ENCODE results near the gene HP1BP3.

DNA sequence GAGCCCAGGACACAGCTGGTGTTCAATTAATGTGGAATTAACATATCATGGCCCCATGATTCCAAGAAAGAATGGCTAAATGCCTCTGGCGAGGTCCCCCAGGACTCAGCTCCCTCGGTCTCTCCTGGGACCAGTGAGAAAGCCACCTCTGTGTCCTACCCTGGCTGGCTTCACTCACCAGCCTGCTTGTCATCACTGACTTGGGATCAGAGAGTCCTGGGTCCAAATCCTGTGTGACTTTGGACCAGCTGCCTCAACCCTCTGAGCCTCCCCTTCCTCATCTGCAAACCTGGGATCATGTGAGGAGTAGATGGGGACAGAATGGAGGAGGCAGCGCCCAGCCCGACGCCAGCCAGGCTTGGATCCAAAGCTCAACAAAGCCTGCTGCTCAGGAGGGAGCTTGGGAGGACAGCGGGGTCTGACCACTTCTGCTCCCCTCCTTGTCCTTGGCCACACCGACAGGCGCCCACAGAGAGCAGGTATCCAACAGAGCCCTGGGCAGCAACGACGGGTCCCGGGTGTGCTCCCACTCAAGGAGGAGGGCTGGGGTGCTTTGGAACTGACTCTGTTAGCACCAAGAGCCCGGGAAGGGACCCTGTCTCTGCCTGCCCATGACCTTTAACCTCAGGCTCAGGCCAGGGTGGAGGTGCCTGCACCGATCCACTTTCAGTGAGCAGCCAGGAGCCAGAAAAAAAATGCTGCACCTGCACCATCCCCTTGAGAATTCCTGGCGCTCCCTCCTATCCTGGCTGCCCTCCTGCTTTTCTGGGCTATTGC lies 57.8 kb downstream of the HP1BP3 start:
- TF ChIP-seq, protein P1, sequence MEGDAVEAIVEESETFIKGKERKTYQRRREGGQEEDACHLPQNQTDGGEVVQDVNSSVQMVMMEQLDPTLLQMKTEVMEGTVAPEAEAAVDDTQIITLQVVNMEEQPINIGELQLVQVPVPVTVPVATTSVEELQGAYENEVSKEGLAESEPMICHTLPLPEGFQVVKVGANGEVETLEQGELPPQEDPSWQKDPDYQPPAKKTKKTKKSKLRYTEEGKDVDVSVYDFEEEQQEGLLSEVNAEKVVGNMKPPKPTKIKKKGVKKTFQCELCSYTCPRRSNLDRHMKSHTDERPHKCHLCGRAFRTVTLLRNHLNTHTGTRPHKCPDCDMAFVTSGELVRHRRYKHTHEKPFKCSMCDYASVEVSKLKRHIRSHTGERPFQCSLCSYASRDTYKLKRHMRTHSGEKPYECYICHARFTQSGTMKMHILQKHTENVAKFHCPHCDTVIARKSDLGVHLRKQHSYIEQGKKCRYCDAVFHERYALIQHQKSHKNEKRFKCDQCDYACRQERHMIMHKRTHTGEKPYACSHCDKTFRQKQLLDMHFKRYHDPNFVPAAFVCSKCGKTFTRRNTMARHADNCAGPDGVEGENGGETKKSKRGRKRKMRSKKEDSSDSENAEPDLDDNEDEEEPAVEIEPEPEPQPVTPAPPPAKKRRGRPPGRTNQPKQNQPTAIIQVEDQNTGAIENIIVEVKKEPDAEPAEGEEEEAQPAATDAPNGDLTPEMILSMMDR (IDR thresholded peaks at IDR 0.05), result no peak
- no peak for TF ChIP-seq POLR2A (IDR thresholded peaks at IDR 0.05)
